Activated CD4-positive, alpha-beta memory T cell treated with anti-CD3 and anti-CD28 coated beads, Interleukin-2, amount 10 ng/mL, durations not matched to agents 7 days and 5 days (primary cell): ENCODE data around the gene PDE1A. TPM values are rescaled to one million over a fixed set of nuclear protein-coding genes. Genes with fewer than 3 reads are reported as not detected.
"Not testable (repeated sequence)": the region's sequence is repeated elsewhere in the genome, so short reads cannot be mapped to it uniquely, and the experiment has no call there.

Experiments
- CTCF ChIA-PET: fragments of 350-600 bp; sonication (Branson Sonifier 250); formaldehyde crosslinking; loops from one replicate; lab custom pipeline; 2021; ENCODE audit warnings: antibody characterized with exemption, inconsistent platforms; lab: Charles Lee
- POLR2A ChIA-PET: fragments of 350-600 bp; sonication (Branson Sonifier 250); formaldehyde crosslinking; loops from one replicate; lab custom pipeline; 2021; ENCODE audit warnings: antibody characterized with exemption; lab: Charles Lee
- DNase-seq: peaks from one replicate; pipeline ENCODE4 v3.0.0-alpha.2; 2020
- H3K27ac Mint-ChIP-seq: one replicate; pipeline ENCODE4 v1.8.0; 2021; ENCODE audit warnings: mild to moderate bottlenecking, mixed read lengths
- H3K27me3 Mint-ChIP-seq: one replicate; pipeline ENCODE4 v1.8.0; 2021; ENCODE audit warnings: mixed read lengths
- H3K36me3 Mint-ChIP-seq: one replicate; pipeline ENCODE4 v1.8.0; 2021; ENCODE audit warnings: low read depth, mixed read lengths
- H3K4me1 Mint-ChIP-seq: one replicate; pipeline ENCODE4 v1.8.0; 2021; ENCODE audit warnings: mixed read lengths
- H3K4me3 Mint-ChIP-seq: one replicate; pipeline ENCODE4 v1.8.0; 2021; ENCODE audit warnings: mild to moderate bottlenecking, mixed read lengths
- H3K9me3 Mint-ChIP-seq: one replicate; pipeline ENCODE4 v1.8.0; 2021; ENCODE audit warnings: mixed read lengths
- total RNA-seq, 2 experiments: library from RNA; stranded (reverse); gene quantifications; one replicate each; pipeline ENCODE4 v1.2.3, GENCODE V29; 2021

PDE1A gene
- total RNA-seq, 2 experiments from 2014 or later, result not detected

DNA sequence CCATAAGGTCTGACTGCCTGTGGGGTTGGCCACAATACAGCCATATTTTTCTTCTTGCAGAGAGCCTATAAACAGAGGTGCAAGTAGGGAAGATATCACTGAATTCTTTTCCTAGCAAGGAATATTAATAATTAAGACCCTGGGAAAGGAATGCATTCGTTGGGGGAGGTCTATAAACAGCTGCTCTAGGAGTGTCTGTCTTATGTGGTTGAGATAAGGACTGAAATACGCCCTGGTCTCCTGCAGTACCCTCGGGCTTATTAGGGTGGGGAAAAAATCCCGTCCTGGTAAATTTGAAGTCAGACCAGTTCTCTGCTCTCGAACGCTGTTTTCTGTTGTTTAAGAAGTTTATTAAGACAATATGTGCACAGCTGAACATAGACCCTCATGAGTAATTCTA is 150.2 kb downstream of the PDE1A start:
- POLR2A ChIA-PET, result not testable (repeated sequence)

DNA sequence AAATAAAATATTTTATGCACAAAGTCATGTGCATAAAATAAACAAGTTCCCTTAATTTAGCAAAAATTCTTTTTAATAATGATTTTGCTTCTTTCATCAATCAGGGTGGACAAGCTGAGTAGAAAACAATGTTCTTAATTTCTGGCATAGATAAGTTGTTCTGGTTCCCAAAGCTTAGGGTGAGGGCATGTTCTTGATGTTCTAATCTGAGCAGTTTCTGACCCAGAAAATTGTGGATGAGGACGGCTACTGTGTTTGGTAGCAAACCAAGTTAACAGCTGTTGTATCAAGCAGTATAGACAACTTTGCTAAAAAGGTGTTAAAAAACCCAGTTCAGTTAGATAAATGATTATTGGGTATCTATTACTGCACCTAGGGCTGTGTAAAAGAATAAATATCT is 158.9 kb downstream of the PDE1A start:
- Mint-ChIP-seq H3K4me3 (no peak overlapping the region), H3K36me3 (no peaks in the 10 kb centered on the region), H3K27me3 (no peaks in the 10 kb centered on the region), H3K4me1 (no peaks in the 10 kb centered on the region), H3K27ac (no peak overlapping the region), H3K9me3 (no peaks in the 10 kb centered on the region)
- POLR2A ChIA-PET, result no interaction called here
- CTCF ChIA-PET, result no interaction called here
- DNase-seq, result no peak

More for the DNA sequence above, 150.2 kb downstream of the PDE1A start:
- H3K27me3 Mint-ChIP-seq, H3K4me1 Mint-ChIP-seq, H3K27ac Mint-ChIP-seq, H3K9me3 Mint-ChIP-seq, H3K4me3 Mint-ChIP-seq, DNase-seq, CTCF ChIA-PET, H3K36me3 Mint-ChIP-seq: not testable (repeated sequence)

DNA sequence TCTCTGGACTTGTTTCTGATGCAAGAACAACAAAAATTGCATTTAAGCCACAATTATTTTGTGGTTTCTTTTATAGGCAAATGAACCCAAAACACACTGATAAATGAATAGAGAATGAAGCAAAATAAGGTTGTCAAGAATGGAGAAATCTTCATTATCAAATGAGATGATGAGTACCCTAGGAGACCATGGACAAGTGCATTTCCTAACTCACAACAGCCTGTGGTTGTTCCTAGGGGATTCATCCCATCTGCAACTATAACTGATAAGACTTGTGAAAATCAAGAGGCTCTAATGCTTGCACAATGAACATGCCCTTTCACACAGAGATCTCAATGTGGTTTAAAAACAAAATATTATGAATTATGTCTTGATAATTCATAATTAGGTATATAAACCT is 159.9 kb downstream of the PDE1A start:
- Mint-ChIP-seq H3K27ac (no peak overlapping the region), H3K36me3 (no peaks in the 10 kb centered on the region), H3K27me3 (no peaks in the 10 kb centered on the region), H3K9me3 (no peaks in the 10 kb centered on the region), H3K4me3 (no peak overlapping the region), H3K4me1 (no peaks in the 10 kb centered on the region)
- ChIA-PET POLR2A (no interaction called here), CTCF (no interaction called here)
- no peak for DNase-seq

DNA sequence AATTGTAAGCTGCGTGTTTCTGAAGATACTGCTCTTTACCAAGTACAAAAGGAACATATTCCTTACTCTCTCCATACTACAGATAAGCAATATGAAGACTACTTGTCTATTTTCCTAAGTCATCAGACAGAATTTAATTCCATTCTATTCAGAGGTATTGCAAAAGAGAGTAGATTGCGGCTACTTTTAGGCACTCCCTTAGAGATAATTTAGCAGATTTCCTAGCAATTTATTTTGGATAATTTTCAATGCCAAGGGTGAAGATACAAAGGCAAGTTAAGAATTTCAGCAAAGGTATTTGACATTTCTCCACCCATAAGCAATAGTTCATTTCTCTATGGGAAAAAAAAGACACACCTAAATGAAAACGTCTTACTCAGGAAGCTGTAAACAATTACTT is 161.1 kb downstream of the PDE1A start:
- H3K4me3 Mint-ChIP-seq, result no peak overlapping the region
- no peaks in the 10 kb centered on the region for H3K4me1 Mint-ChIP-seq
- no peaks in the 10 kb centered on the region for H3K36me3 Mint-ChIP-seq
- H3K27ac Mint-ChIP-seq, result no peak overlapping the region
- H3K9me3 Mint-ChIP-seq, result no peaks in the 10 kb centered on the region
- no peaks in the 10 kb centered on the region for H3K27me3 Mint-ChIP-seq
- DNase-seq, result no peak
- ChIA-PET POLR2A (no interaction called here), CTCF (no interaction called here)

DNA sequence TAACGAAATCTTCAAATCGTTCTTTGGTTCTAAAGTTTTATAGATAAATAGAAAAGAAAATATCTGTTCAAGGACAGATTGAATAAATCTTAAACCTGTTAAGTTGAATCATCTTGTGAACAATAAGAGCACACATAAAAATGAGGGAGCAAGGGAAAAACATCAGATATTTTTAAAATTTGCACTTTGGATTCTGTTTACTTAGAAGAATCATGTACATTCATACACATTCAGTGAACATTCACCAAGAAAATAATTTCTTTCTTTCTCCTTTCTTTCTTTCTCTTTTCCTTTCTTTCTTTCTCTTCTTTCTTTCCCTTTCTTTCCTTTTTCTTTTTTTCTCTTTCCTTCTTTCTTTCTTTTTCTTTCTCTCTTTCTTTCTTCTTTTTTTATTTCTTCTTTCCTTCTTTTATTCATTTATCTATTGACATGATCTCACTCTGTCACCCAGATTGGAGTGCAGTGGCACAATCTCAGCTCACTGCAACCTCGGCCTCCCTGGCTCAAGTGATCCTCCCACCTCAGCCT is 164.9 kb downstream of the PDE1A start:
- no peaks in the 10 kb centered on the region for H3K36me3 Mint-ChIP-seq
- no peak overlapping the region for H3K4me3 Mint-ChIP-seq
- no peaks in the 10 kb centered on the region for H3K4me1 Mint-ChIP-seq
- H3K27ac Mint-ChIP-seq, result no peak overlapping the region
- DNase-seq, result no peak
- ChIA-PET POLR2A (no interaction called here), CTCF (no interaction called here)
- H3K27me3 Mint-ChIP-seq, result no peaks in the 10 kb centered on the region
- H3K9me3 Mint-ChIP-seq, result no peaks in the 10 kb centered on the region

DNA sequence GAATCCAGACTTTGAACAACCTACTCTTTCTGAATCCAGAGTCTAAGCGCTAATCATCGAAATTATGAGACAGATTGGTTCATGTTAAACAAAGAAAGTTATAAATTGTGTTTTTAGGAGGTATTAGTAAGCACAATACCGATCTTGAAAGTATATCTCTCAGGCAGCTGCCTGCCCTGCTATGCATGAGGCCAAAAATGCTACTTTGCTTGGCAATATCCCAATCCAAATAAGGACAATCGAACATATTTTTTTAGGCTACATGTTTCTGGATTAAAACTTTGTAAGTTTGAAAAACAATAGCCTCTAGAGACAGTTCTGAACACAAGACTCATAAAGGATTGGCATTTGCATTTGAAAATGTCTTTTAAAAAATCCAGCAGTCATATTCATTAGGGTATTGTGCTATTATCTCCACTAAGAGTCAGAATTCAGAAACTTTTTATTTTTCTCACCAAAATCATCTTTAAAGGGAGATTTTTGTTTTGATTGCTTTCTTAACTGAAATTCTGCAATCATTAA is 167.1 kb downstream of the PDE1A start:
- H3K27me3 Mint-ChIP-seq, result no peaks in the 10 kb centered on the region
- H3K27ac Mint-ChIP-seq, result no peak overlapping the region
- POLR2A ChIA-PET, result no interaction called here
- CTCF ChIA-PET, result no interaction called here
- no peak for DNase-seq
- H3K4me3 Mint-ChIP-seq, result no peak overlapping the region
- H3K9me3 Mint-ChIP-seq, result no peaks in the 10 kb centered on the region
- no peaks in the 10 kb centered on the region for H3K4me1 Mint-ChIP-seq
- no peaks in the 10 kb centered on the region for H3K36me3 Mint-ChIP-seq

DNA sequence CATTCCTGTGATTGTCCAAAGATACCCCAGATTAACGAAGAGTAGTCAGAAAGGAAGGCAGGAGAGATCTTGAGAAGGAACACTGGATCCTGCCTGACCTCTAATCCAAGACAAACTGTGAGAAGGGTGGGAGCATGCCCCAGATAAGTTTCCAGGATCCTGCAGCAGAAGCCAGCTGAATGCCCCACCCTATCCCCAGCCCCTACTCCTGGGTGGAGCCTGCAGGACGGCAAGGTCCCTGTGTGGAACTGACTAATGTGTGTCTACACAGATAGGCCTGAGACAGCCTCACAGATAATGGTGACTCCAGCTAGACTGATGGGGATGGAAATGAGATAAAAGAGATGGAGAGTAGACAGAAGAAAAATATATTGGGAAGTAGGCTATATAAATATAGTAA is 174.3 kb downstream of the PDE1A start:
- Mint-ChIP-seq H3K27me3 (no peaks in the 10 kb centered on the region), H3K9me3 (no peaks in the 10 kb centered on the region), H3K27ac (no peak overlapping the region), H3K4me1 (no peaks in the 10 kb centered on the region), H3K4me3 (no peak overlapping the region), H3K36me3 (no peaks in the 10 kb centered on the region)
- ChIA-PET POLR2A (no interaction called here), CTCF (no interaction called here)
- no peak for DNase-seq

DNA sequence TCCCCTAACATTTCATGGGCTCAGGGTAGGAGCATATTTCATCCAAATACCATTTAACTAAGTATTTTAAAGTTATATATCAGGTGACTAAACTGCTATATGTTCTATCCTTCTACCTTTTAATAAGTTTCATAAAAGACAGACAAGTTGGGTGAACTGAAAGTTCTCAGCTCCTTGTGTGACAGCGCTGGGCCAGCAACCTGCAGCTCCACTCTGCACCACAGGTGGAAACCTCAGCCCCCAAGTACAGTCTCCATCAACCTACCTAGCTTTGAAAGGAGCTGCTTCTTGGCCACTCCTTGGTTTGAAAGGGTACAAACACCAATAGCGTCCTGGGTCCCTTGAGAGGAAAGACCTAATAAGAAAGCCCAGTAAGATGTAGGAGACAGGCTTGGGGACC is 177.9 kb downstream of the PDE1A start:
- H3K9me3 Mint-ChIP-seq, result no peaks in the 10 kb centered on the region
- no peaks in the 10 kb centered on the region for H3K27me3 Mint-ChIP-seq
- CTCF ChIA-PET, result no interaction called here
- H3K4me1 Mint-ChIP-seq, result no peaks in the 10 kb centered on the region
- DNase-seq, result no peak
- POLR2A ChIA-PET, result no interaction called here
- H3K4me3 Mint-ChIP-seq, result no peak overlapping the region
- H3K36me3 Mint-ChIP-seq, result no peaks in the 10 kb centered on the region
- no peak overlapping the region for H3K27ac Mint-ChIP-seq

DNA sequence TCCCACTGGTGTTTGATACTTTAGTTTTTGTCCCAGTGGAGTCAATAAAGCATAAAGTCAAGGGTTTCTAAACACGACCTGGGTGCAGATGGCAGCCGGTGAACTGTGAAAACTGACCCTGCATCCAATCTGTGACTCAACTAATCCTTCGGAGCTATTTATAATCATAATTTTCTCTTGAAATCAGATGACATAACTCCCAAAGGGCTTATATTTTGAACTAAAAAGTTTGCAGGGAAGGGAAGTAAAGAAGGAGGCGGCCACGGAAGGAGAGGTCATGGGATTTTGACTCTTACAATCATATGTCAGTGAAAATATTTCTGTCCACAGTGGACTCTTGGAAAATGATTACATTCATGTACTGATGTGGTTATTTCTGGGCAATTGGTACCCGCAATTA is 178.5 kb downstream of the PDE1A start:
- Mint-ChIP-seq H3K4me3 (no peak overlapping the region), H3K4me1 (no peaks in the 10 kb centered on the region), H3K9me3 (no peaks in the 10 kb centered on the region), H3K36me3 (no peaks in the 10 kb centered on the region), H3K27ac (no peak overlapping the region), H3K27me3 (no peaks in the 10 kb centered on the region)
- ChIA-PET POLR2A (no interaction called here), CTCF (no interaction called here)
- DNase-seq, result no peak

DNA sequence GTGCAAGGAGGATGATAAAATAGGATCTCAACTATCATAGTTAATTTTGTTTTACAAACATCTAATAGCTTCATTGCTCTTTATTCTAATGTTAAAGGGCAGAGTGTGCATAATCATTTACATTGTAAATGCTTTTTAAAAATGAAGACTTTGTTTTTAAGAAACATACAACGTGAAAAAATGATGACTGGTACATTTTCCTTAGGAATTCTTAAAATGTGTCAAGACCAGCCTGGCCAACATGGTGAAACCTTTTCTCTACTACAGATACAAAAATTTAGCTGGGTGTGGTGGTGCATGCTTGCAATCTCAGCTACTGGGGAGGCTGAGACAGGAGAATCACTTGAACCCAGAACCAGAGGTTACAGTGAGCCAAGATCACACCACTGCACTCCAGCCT is 179.0 kb downstream of the PDE1A start:
- Mint-ChIP-seq H3K27me3 (no peaks in the 10 kb centered on the region), H3K9me3 (no peaks in the 10 kb centered on the region), H3K4me3 (no peak overlapping the region), H3K4me1 (no peaks in the 10 kb centered on the region), H3K27ac (no peak overlapping the region), H3K36me3 (no peaks in the 10 kb centered on the region)
- ChIA-PET CTCF (no interaction called here), POLR2A (no interaction called here)
- DNase-seq, result no peak

DNA sequence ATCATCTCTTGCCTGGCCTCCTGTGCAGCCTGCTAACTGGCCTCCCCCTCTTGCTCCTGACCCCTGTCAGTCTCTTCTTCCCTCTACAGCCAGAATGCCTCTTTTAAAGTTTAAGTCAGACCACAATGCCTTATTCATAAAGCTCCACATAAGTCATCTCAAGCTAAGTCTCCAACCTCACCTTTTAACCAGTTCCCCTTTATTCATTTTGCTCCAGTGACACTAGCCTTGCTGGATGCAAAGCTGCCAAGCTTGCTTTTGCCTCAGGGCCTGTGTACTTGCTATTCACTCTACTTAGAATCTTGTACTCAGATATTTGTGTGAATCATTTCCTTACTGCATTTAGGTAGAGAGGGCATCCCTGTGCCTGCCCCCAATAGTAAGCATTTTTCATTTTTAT is 180.9 kb downstream of the PDE1A start:
- ChIA-PET POLR2A (no interaction called here), CTCF (interaction anchor here (0.7 kb wide), 1 partner anchor 250 kb away, joined by 5 read pairs; no protein-coding TSS in a partner anchor)
- Mint-ChIP-seq H3K4me1 (no peaks in the 10 kb centered on the region), H3K36me3 (no peaks in the 10 kb centered on the region), H3K27me3 (no peaks in the 10 kb centered on the region), H3K4me3 (no peak overlapping the region), H3K27ac (no peak overlapping the region), H3K9me3 (no peaks in the 10 kb centered on the region)
- no peak for DNase-seq

DNA sequence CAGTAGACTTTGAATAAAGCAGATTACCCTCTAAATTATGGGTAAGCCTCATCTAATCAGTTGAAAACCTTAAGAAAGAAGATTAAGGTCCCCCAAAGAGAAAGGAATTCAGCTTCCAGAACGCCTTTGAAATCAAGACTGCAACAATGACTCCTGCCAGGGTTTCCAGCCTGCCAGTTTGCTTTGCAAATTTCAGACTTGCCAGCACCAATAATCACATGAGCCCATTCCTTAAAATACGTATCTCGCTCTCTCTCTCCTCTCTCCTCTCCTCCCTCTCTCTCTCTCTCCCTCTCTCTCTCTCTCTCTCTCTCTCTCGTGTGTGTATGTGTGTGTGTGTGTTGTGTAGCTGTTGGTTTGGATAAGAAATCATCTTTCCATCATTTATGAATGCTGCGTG is 184.2 kb downstream of the PDE1A start:
- ChIA-PET CTCF (no interaction called here), POLR2A (no interaction called here)
- H3K36me3 Mint-ChIP-seq, result no peaks in the 10 kb centered on the region
- H3K4me1 Mint-ChIP-seq, result no peaks in the 10 kb centered on the region
- H3K4me3 Mint-ChIP-seq, result no peak overlapping the region
- H3K27me3 Mint-ChIP-seq, result no peaks in the 10 kb centered on the region
- H3K27ac Mint-ChIP-seq, result no peak overlapping the region
- DNase-seq, result no peak
- no peaks in the 10 kb centered on the region for H3K9me3 Mint-ChIP-seq

DNA sequence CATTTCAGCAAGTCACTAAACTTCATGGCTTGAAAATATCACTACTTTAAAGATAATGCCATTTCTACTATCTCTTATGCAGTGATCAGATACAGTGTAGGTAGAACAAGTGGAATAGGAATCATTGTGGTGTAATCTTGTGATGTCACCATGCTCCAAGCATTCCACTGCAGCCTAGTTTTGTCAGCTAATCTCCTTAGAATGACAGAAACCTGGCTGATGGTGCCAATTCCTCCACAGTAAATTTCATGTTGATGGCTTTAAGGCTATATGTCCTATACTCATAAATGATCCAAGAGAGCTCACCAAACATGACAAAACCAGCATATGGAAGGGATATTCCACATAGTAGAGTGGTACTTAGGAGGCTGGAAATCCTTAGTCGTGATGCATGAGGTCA is 184.9 kb downstream of the PDE1A start:
- ChIA-PET POLR2A (no interaction called here), CTCF (no interaction called here)
- no peak overlapping the region for H3K4me3 Mint-ChIP-seq
- no peaks in the 10 kb centered on the region for H3K9me3 Mint-ChIP-seq
- no peaks in the 10 kb centered on the region for H3K4me1 Mint-ChIP-seq
- no peaks in the 10 kb centered on the region for H3K27me3 Mint-ChIP-seq
- H3K36me3 Mint-ChIP-seq, result no peaks in the 10 kb centered on the region
- no peak for DNase-seq
- H3K27ac Mint-ChIP-seq, result no peak overlapping the region

DNA sequence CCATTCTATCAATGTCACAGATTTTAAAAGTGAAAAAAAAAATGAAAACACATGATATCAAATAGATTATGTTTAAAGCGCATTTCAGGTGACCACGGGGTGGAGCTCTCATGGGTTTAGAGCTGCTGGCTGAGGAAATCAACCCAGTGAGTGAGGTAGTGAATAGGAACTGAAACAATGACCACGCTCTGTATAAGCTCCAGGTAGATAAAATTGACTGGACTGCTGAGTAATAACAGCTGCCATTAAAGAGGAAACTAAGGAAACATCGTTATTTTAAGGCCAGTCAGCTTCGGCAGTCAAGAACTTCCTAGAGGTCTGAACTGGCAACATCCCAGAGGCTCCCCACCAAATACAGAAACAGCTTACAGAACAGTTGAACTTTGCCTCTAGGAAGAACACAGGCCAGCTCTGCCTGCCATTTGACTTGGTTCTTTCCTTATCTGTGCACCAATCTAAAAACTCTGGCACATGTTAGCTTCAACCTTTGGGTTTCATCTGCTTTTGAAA is 185.9 kb downstream of the PDE1A start:
- CTCF ChIA-PET, result interaction anchor here (0.5 to 1.9 kb wide), 4 partner anchors 9 to 408 kb away, joined by 3 to 15 read pairs (median 3); no protein-coding TSS in a partner anchor
- POLR2A ChIA-PET, result no interaction called here
- DNase-seq, result peak; percentile 25

More for the DNA sequence above, 185.9 kb downstream of the PDE1A start:
- Mint-ChIP-seq H3K36me3 (no peaks in the 10 kb centered on the region), H3K27ac (no peak overlapping the region), H3K4me1 (no peaks in the 10 kb centered on the region), H3K9me3 (no peaks in the 10 kb centered on the region), H3K4me3 (no peak overlapping the region), H3K27me3 (no peaks in the 10 kb centered on the region)
